Karpas-422 (cell line): Measurements from ENCODE around the gene UBE4A. TPM values are rescaled to one million over a fixed set of nuclear protein-coding genes. Genes with fewer than 3 reads are reported as not detected.
A peak's percentile ranks its signal among the peaks of the same experiment; 100 is the strongest.

Experiments used
- DNase-seq: peaks from one replicate; pipeline ENCODE4 v3.0.0-alpha.2; 2015
- H2AFZ ChIP-seq: fragments of 200-600 bp; sonication (generic); 2 replicates; pipeline ENCODE4 v1.6.1; 2014; ENCODE audit warnings: antibody characterized with exemption, low read length, mixed read lengths
- H3K27ac ChIP-seq: fragments of 200-600 bp; sonication (generic); 2 replicates; pipeline ENCODE4 v1.5.1; 2014; ENCODE audit warnings: mild to moderate bottlenecking, low read length, moderate library complexity
- H3K27me3 ChIP-seq: fragments of 200-600 bp; sonication (generic); 2 replicates; pipeline ENCODE4 v1.6.1; 2014; ENCODE audit warnings: low read length, mixed read lengths
- H3K36me3 ChIP-seq: fragments of 200-600 bp; sonication (generic); 2 replicates; pipeline ENCODE4 v1.6.1; 2014; ENCODE audit warnings: low read length, mixed read lengths; ENCODE audit not compliant: insufficient read depth
- H3K4me1 ChIP-seq: fragments of 200-600 bp; sonication (generic); 2 replicates; pipeline ENCODE4 v1.6.1; 2014; ENCODE audit warnings: mild to moderate bottlenecking, low read length, mixed read lengths
- H3K4me2 ChIP-seq: fragments of 200-600 bp; sonication (generic); 2 replicates; pipeline ENCODE4 v1.6.1; 2014; ENCODE audit warnings: low read length, low read depth, mild to moderate bottlenecking; ENCODE audit not compliant: poor library complexity, severe bottlenecking
- H3K4me3 ChIP-seq: fragments of 200-600 bp; sonication (generic); 2 replicates; pipeline ENCODE4 v1.5.1; 2014; ENCODE audit warnings: mild to moderate bottlenecking, antibody characterized with exemption, low read length, mixed read lengths
- H3K79me2 ChIP-seq: fragments of 200-600 bp; sonication (generic); 2 replicates; pipeline ENCODE4 v1.6.1; 2014; ENCODE audit warnings: mild to moderate bottlenecking, low read length, mixed read lengths
- H3K9ac ChIP-seq: fragments of 200-600 bp; sonication (generic); 2 replicates; pipeline ENCODE4 v1.6.0; 2014; ENCODE audit warnings: low read length
- H3K9me2 ChIP-seq: fragments of 200-600 bp; sonication (generic), shearing (Covaris generic); replicated peaks from 2 replicates; pipeline ENCODE4 v1.6.0; 2014; ENCODE audit warnings: mild to moderate bottlenecking, low read length, moderate library complexity; ENCODE audit not compliant: insufficient read depth
- H3K9me3 ChIP-seq: fragments of 300-700, 200-600 bp; sonication (generic); 2 replicates; pipeline ENCODE4 v1.6.1; 2014; ENCODE audit warnings: low read length, mixed read lengths
- H4K20me1 ChIP-seq: fragments of 200-600 bp; sonication (generic); 2 replicates; pipeline ENCODE4 v1.6.1; 2014; ENCODE audit warnings: mild to moderate bottlenecking, antibody characterized with exemption, low read length, low read depth; ENCODE audit not compliant: insufficient read depth
- total RNA-seq: library from RNA; depleted of rRNA; stranded (reverse); fragments of >200 nt; shearing (Covaris generic); gene quantifications from 2 replicates; pipeline ENCODE4 v1.2.3, GENCODE V29; 2014; ENCODE audit warnings: low replicate concordance

Gene UBE4A
- total RNA-seq, 1 experiment from 2014 or later = 26.3 TPM

- Histone ChIP-seq H3K4me3 (peak within 1 kb of the TSS; percentile 80), H3K9ac (peak within 1 kb of the TSS; percentile 80), H4K20me1 (no peaks in the 10 kb centered on the region), H3K4me1 (peaks cover 70% of the 10 kb centered on the region), H2AFZ (no peak within 1 kb of the TSS), H3K27ac (peak within 1 kb of the TSS; percentile 96), H3K79me2 (peaks cover 41% of the 10 kb centered on the region), H3K9me2 (no peaks in the 10 kb centered on the region), H3K9me3 (no peaks in the 10 kb centered on the region), H3K27me3 (no peaks in the 10 kb centered on the region), H3K36me3 (peaks cover 17% of the 10 kb centered on the region), H3K4me2 (peak within 1 kb of the TSS; percentile 95)
- DNase-seq = peak; percentile 86
Measured at GRCh38 chr11:118343981-118344515, 15.4 kb upstream of the UBE4A start, which contains the start of gene CD3G. Gene CD3G (plus strand): TSS chr11:118344344. CDS start chr11:118344424, 80 bp downstream.

- peaks cover 35% of the 10 kb centered on the region for H3K4me1 ChIP-seq
- peaks cover 45% of the 10 kb centered on the region for H3K36me3 ChIP-seq
Measured at GRCh38 chr11:118349475-118349874, 9.9 kb upstream of the UBE4A start.

GRCh38 chr11:118353084-118353710 is 6.2 kb upstream of the UBE4A start:
- H3K27ac ChIP-seq = peak overlapping the region; percentile 55
- no peak overlapping the region for H3K4me2 ChIP-seq
- H3K79me2 ChIP-seq = no peaks in the 10 kb centered on the region; the same call in 1 of the 2 replicates

More at GRCh38 chr11:118349475-118349874, 9.9 kb upstream of the UBE4A start:
- no peak for DNase-seq
- Histone ChIP-seq H3K9me3 (no peaks in the 10 kb centered on the region), H3K9me2 (no peaks in the 10 kb centered on the region), H3K27ac (peak overlapping the region; percentile 49), H3K79me2 (peaks cover 34% of the 10 kb centered on the region), H3K27me3 (no peaks in the 10 kb centered on the region), H3K9ac (no peak overlapping the region), H2AFZ (no peak overlapping the region), H4K20me1 (no peaks in the 10 kb centered on the region), H3K4me2 (no peak overlapping the region), H3K4me3 (no peak overlapping the region)

GRCh38 chr11:118358071-118358470 is 1.3 kb upstream of the UBE4A start:
- H3K9ac ChIP-seq = no peak overlapping the region
- no peak overlapping the region for H2AFZ ChIP-seq
- peaks cover 11% of the 10 kb centered on the region; the same call in 1 of the 2 replicates for H3K36me3 ChIP-seq
- H3K27ac ChIP-seq = 0 out of 2 replicates have a peak overlapping the region, but pooled peaks have one; percentile 22
- H3K4me1 ChIP-seq = peaks cover 15% of the 10 kb centered on the region
- H3K27me3 ChIP-seq = no peaks in the 10 kb centered on the region
- no peak overlapping the region for H3K4me2 ChIP-seq
- no peak overlapping the region for H3K4me3 ChIP-seq
- no peaks in the 10 kb centered on the region for H4K20me1 ChIP-seq
- no peaks in the 10 kb centered on the region for H3K9me3 ChIP-seq
- H3K79me2 ChIP-seq = peaks cover 36% of the 10 kb centered on the region
- H3K9me2 ChIP-seq = no peaks in the 10 kb centered on the region
- DNase-seq = no peak

More at GRCh38 chr11:118353084-118353710, 6.2 kb upstream of the UBE4A start:
- Histone ChIP-seq H3K36me3 (peaks cover 40% of the 10 kb centered on the region), H3K4me3 (no peak overlapping the region), H3K4me1 (peaks cover 7% of the 10 kb centered on the region; the same call in 1 of the 2 replicates), H2AFZ (no peak overlapping the region), H3K9me2 (no peaks in the 10 kb centered on the region), H4K20me1 (no peaks in the 10 kb centered on the region), H3K9ac (no peak overlapping the region), H3K27me3 (no peaks in the 10 kb centered on the region), H3K9me3 (no peaks in the 10 kb centered on the region)
- peak; percentile 73 for DNase-seq

- H3K79me2 ChIP-seq = peaks cover 51% of the 10 kb centered on the region
- no peak overlapping the region for H3K9ac ChIP-seq
- H2AFZ ChIP-seq = no peak overlapping the region
- no peaks in the 10 kb centered on the region for H3K9me3 ChIP-seq
- no peaks in the 10 kb centered on the region for H4K20me1 ChIP-seq
- no peaks in the 10 kb centered on the region for H3K9me2 ChIP-seq
- peaks cover 32% of the 10 kb centered on the region for H3K4me1 ChIP-seq
- peaks cover 15% of the 10 kb centered on the region for H3K36me3 ChIP-seq
- peak overlapping the region; percentile 54 for H3K27ac ChIP-seq
- H3K4me3 ChIP-seq = no peak overlapping the region
- H3K27me3 ChIP-seq = no peaks in the 10 kb centered on the region
- no peak for DNase-seq
- no peak overlapping the region for H3K4me2 ChIP-seq
Measured at GRCh38 chr11:118364956-118365615, 5.7 kb downstream of the UBE4A start.

GRCh38 chr11:118366287-118366686 is 6.9 kb downstream of the UBE4A start:
- H3K27me3 ChIP-seq = no peaks in the 10 kb centered on the region
- H3K36me3 ChIP-seq = peaks cover 15% of the 10 kb centered on the region
- peaks cover 23% of the 10 kb centered on the region for H3K4me1 ChIP-seq
- no peak overlapping the region for H3K4me3 ChIP-seq
- H3K4me2 ChIP-seq = no peak overlapping the region
- H3K9me2 ChIP-seq = no peaks in the 10 kb centered on the region
- no peak overlapping the region for H3K9ac ChIP-seq
- no peaks in the 10 kb centered on the region for H4K20me1 ChIP-seq
- no peak overlapping the region for H2AFZ ChIP-seq
- H3K9me3 ChIP-seq = no peaks in the 10 kb centered on the region
- DNase-seq = no peak
- no peak overlapping the region for H3K27ac ChIP-seq
- H3K79me2 ChIP-seq = peaks cover 39% of the 10 kb centered on the region

GRCh38 chr11:118370774-118371173 is 11.4 kb downstream of the UBE4A start:
- Histone ChIP-seq H3K4me2 (no peak overlapping the region), H3K9me2 (no peaks in the 10 kb centered on the region), H3K27ac (no peak overlapping the region), H4K20me1 (no peaks in the 10 kb centered on the region), H3K27me3 (no peaks in the 10 kb centered on the region), H3K79me2 (peaks cover 4% of the 10 kb centered on the region; the same call in 1 of the 2 replicates), H3K9ac (no peak overlapping the region), H3K36me3 (peaks cover 6% of the 10 kb centered on the region), H3K4me1 (no peaks in the 10 kb centered on the region), H2AFZ (no peak overlapping the region), H3K9me3 (no peaks in the 10 kb centered on the region), H3K4me3 (no peak overlapping the region)
- DNase-seq = no peak

GRCh38 chr11:118373263-118373662 is 13.9 kb downstream of the UBE4A start:
- Histone ChIP-seq H3K9me2 (no peaks in the 10 kb centered on the region), H3K4me1 (no peaks in the 10 kb centered on the region), H3K4me3 (no peak overlapping the region), H4K20me1 (no peaks in the 10 kb centered on the region), H3K4me2 (no peak overlapping the region), H3K9ac (no peak overlapping the region), H3K36me3 (peaks cover 4% of the 10 kb centered on the region), H3K79me2 (no peaks in the 10 kb centered on the region), H3K9me3 (no peaks in the 10 kb centered on the region), H3K27ac (no peak overlapping the region), H2AFZ (no peak overlapping the region), H3K27me3 (no peaks in the 10 kb centered on the region)
- no peak for DNase-seq
